ENCODE results near the gene CNN2. TPM values are rescaled to one million over a fixed set of nuclear protein-coding genes. Genes with fewer than 3 reads are reported as not detected.

The CNN2 gene
- total and polyA plus RNA-seq, 2 of the 13 experiments (the other 11 are each of a cell fraction or from before 2014, with no cell fraction given), result 63.6 to 70.0 TPM

- peaks cover under 1 to 1% of the 10 kb centered on the region in 2 experiments; a peak in 2 of 5 replicates for H3K27me3 ChIP-seq (ENCODE audit: control insufficient read depth in 1 of 2, insufficient read depth in 2 of 2, low read length in 2 of 2)
- peaks cover 11 to 15% of the 10 kb centered on the region in 2 experiments; a peak in 3 of 5 replicates for H3K36me3 ChIP-seq (replicated peaks in 1 of 2; ENCODE audit: control insufficient read depth in 1 of 2, insufficient read depth in 2 of 2, low read length in 2 of 2)
- intact Hi-C loops (cut with micrococcal nuclease; ENCODE audit: unreplicated experiment) (no loop called here), in situ Hi-C loops (cut with HindIII; ENCODE audit: extremely low pct_ligation_motif_present, low pct_unique_long_range_greater_than_20kb) (no loop called here)
- DNase-seq (ENCODE audit: low spot score) (no peak), ATAC-seq (no peak), FAIRE-seq (no peak)
- H2AFZ ChIP-seq (ENCODE audit: low read length), result no peak overlapping the region
- no peak overlapping the region for H3K4me3 ChIP-seq (replicated peaks in 1 of 3; ENCODE audit: insufficient read depth in 1 of 3, low read depth in 2 of 3, low read length in 3 of 3)
- H3K9me3 ChIP-seq (ENCODE audit: low read length), result no peaks in the 10 kb centered on the region
- H3K9ac ChIP-seq (ENCODE audit: insufficient read depth, low read depth, low read length), result no peak overlapping the region
- no peak overlapping the region for H3K4me2 ChIP-seq (ENCODE audit: low read depth, low read length)
- TSS peak; percentile 79 for BruUV-seq (replicated peaks)
- no peaks in the 10 kb centered on the region for H4K20me1 ChIP-seq (ENCODE audit: insufficient read depth, low read length)
- H3K79me2 ChIP-seq (ENCODE audit: insufficient read depth, low read length), result peaks cover 4% of the 10 kb centered on the region
- POLR2A ChIA-PET, result no interaction called here
- TF ChIP-seq RBFOX2 (IDR thresholded peaks at IDR 0.05; ENCODE audit: low read depth, low read length) (peak; percentile 33), GZF1 (CRISPR knock-in tag; IDR thresholded peaks at IDR 0.05) (no peak), ZSCAN29 (CRISPR knock-in tag; conservative IDR thresholded peaks at IDR 0.05) (no peak), KDM3A (CRISPR knock-in tag; IDR thresholded peaks at IDR 0.05; ENCODE audit: low read depth) (no peak), ZNF496 (CRISPR knock-in tag; IDR thresholded peaks at IDR 0.05; ENCODE audit: insufficient replicate concordance) (no peak), ZNF672 (CRISPR knock-in tag; IDR thresholded peaks at IDR 0.05) (no peak), CTCF (CRISPR knock-in tag; IDR thresholded peaks at IDR 0.05) (peak; percentile 29), POLR2A (IDR thresholded peaks at IDR 0.05; ENCODE audit: insufficient read depth in 1 of 2, low read depth in 2 of 2, low read length in 2 of 2) (0 out of 4 replicates have a peak, but pooled peaks of 1 of the 2 experiments have one; percentile 18), AGO2 (optimal IDR thresholded peaks at IDR 0.05; ENCODE audit: low read depth, low read length) (peak; percentile 67)
- TF ChIP-seq, protein P1, sequence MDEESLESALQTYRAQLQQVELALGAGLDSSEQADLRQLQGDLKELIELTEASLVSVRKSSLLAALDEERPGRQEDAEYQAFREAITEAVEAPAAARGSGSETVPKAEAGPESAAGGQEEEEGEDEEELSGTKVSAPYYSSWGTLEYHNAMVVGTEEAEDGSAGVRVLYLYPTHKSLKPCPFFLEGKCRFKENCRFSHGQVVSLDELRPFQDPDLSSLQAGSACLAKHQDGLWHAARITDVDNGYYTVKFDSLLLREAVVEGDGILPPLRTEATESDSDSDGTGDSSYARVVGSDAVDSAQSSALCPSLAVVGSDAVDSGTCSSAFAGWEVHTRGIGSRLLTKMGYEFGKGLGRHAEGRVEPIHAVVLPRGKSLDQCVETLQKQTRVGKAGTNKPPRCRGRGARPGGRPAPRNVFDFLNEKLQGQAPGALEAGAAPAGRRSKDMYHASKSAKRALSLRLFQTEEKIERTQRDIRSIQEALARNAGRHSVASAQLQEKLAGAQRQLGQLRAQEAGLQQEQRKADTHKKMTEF (CRISPR knock-in tag; IDR thresholded peaks at IDR 0.05), result no peak
- TF ChIP-seq, protein P2, sequence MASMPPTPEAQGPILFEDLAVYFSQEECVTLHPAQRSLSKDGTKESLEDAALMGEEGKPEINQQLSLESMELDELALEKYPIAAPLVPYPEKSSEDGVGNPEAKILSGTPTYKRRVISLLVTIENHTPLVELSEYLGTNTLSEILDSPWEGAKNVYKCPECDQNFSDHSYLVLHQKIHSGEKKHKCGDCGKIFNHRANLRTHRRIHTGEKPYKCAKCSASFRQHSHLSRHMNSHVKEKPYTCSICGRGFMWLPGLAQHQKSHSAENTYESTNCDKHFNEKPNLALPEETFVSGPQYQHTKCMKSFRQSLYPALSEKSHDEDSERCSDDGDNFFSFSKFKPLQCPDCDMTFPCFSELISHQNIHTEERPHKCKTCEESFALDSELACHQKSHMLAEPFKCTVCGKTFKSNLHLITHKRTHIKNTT (CRISPR knock-in tag; IDR thresholded peaks at IDR 0.05), result no peak
- 98% methylated on average over 19 of the region's 29 CpGs for WGBS (ENCODE audit: low lambda C conversion rate)
- no peak overlapping the region for H3K27ac ChIP-seq (ENCODE audit: extremely low read length, insufficient read depth, low read length)
- CTCF ChIA-PET (ENCODE audit: low intra/inter-chr PET ratio, low total read pairs), result no interaction called here
- no peaks in the 10 kb centered on the region for H3K4me1 ChIP-seq (ENCODE audit: insufficient read depth, low read length)
Measured at GRCh38 chr19:1009981-1010538, 16.3 kb upstream of the CNN2 start.

All from HepG2 (cell line).